HL-60 (cell line): ENCODE measurements around the gene THRAP3.

Experiments
- GABPA ChIP-seq: IDR thresholded peaks from 2 replicates; pipeline ENCODE4 v1.6.1; 2012; ENCODE audit warnings: low read depth
- POLR2AphosphoS5 ChIP-seq: IDR thresholded peaks from 2 replicates; pipeline ENCODE4 v1.6.1; 2012; ENCODE audit warnings: low read depth
- REST ChIP-seq: IDR thresholded peaks from 2 replicates; pipeline ENCODE4 v1.6.1; 2012; ENCODE audit warnings: low read depth; ENCODE audit not compliant: insufficient replicate concordance
- SPI1 ChIP-seq: IDR thresholded peaks from 2 replicates; pipeline ENCODE4 v1.6.1; 2012; ENCODE audit warnings: low read depth, mild to moderate bottlenecking, borderline replicate concordance
- TF ChIP-seq, protein P1 (sequence below): IDR thresholded peaks from one replicate; pipeline ENCODE4 v1.5.1; 2011; ENCODE audit warnings: low read length, control low read depth, inconsistent platforms; ENCODE audit not compliant: insufficient read depth

DNA sequence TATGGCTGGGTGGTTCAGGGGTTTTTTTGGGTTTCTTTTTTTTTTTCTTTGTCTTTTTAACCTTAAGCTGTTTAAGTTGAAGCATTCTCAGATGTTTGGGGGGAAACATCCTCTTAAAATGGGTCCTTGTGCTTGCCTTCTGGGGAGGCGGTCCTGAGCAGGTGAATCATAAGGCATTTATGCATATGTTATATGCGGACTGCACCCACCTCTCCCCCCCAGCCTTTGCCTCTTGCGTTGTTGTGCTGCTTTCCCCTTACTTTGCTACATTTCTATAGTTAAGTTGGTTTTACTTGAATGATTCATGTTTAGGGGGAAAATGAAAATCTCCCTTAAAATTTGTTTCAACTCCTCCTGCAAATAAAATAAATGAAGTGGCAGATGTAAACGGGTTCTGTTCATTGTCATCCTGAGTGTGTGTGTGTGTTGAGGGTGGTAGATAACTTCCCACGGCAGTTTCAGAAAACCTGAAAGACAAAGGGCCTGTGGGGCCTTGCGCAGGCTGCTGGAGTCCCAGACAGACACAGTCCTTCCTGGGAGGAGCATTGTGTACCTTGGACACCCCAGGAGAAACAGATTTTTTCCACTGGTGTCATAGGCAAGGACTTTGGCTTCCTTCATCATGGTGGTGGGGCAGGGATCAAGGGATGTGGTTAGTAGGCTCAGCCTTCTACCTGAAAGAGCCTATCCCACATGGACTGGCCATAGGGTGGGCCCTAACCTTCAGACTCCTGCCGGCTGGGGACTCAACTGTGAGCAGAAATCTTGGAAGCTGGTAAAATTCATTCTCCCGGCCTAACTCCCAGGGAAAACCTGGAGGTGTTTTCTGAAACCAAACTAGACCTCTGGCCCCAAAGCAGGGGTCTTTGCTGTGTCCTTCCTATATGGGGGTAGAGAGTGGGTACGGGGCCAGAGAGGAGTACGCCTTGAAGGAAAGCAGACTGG, 81.0 kb downstream of the THRAP3 start:
- TF ChIP-seq, protein P1, sequence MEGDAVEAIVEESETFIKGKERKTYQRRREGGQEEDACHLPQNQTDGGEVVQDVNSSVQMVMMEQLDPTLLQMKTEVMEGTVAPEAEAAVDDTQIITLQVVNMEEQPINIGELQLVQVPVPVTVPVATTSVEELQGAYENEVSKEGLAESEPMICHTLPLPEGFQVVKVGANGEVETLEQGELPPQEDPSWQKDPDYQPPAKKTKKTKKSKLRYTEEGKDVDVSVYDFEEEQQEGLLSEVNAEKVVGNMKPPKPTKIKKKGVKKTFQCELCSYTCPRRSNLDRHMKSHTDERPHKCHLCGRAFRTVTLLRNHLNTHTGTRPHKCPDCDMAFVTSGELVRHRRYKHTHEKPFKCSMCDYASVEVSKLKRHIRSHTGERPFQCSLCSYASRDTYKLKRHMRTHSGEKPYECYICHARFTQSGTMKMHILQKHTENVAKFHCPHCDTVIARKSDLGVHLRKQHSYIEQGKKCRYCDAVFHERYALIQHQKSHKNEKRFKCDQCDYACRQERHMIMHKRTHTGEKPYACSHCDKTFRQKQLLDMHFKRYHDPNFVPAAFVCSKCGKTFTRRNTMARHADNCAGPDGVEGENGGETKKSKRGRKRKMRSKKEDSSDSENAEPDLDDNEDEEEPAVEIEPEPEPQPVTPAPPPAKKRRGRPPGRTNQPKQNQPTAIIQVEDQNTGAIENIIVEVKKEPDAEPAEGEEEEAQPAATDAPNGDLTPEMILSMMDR, result no peak
- TF ChIP-seq REST, result no peak
- 0 out of 2 replicates have a peak, but pooled peaks have one; percentile 36 for TF ChIP-seq POLR2AphosphoS5
- no peak for TF ChIP-seq SPI1
- TF ChIP-seq GABPA, result no peak
